GM12891 (cell line): ENCODE results near the gene CTNND2.

ENCODE experiments used
- POLR2A ChIP-seq: IDR thresholded peaks from 2 replicates; pipeline ENCODE4 v1.6.1; 2011; ENCODE audit warnings: low read depth, low read length, control low read depth
- POLR2AphosphoS5 ChIP-seq: IDR thresholded peaks from 2 replicates; pipeline ENCODE4 v1.6.1; 2011; ENCODE audit warnings: low read depth, low read length, control low read depth
- POU2F2 ChIP-seq: IDR thresholded peaks from 2 replicates; pipeline ENCODE4 v1.6.1; 2011; ENCODE audit warnings: low read depth, mild to moderate bottlenecking, control low read depth, low read length, moderate library complexity

DNA sequence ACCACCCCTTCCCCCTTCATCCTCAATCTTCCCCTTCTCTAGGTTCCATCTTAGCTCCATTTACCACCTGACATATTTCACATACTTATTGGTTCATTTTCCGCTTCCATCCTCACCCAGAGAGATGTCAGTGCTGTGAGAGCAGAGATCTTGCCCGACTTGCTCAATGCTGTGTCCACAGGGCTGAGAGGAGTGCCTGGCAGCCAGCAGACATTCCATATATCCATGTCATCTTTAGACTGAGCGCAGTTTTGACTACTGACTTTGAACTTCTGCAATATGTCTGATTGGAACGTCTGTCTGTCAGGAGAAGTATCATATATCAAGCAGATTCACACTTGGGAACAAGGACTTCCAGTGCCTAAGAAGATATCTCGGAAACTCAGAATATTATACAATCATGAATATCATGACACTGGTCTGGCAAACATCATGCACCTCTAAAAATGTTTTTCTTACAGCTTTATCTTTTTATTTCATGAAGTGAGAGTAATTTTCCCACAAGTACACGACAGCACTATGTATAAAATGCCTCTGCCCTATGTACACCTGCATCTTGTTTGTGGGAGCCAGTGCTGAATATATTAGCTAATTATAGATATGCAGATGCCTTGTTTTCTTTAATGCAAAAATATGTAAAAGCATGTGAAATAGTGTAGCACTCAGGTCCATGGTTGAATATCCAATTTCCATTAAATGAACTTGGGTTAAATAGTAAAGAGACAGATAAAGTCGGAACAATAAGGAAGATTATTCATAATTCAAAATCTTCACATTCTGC lies 689.2 kb downstream of the CTNND2 start:
- no peak for TF ChIP-seq POLR2AphosphoS5
- TF ChIP-seq POLR2A, result no peak
- TF ChIP-seq POU2F2, result no peak
